ENCODE data around the gene TCHP. TPM values are rescaled to one million over a fixed set of nuclear protein-coding genes. Genes with fewer than 3 reads are reported as not detected.
"Not testable (repeated sequence)": the region's sequence is repeated elsewhere in the genome, so short reads cannot be mapped to it uniquely, and the experiment has no call there.

Gene TCHP
- total RNA-seq, 1 donor from 2014 or later: 20.8 TPM

DNA sequence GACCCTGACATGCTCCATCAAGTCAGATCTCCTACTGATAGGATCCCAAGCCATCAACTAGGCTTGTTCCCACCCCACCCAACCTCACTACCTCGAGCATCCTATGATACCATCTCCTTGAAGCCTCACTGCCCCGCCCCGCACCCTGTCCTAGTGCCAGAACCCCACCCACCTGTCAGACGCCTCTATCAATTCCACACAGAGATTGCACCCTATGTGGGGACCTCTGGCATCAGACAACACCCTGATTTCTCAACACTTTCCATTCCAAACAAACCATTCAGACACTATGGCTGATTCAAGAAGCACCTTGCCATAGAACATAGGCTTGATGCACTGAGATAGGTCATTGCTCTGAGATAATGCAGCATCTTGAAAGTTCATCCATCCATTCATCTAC, 16.6 kb upstream of the TCHP start:
- H3K36me3 Mint-ChIP-seq (ENCODE audit: low read depth, unreplicated experiment): peaks cover 7% of the 10 kb centered on the region
- DNase-seq (ENCODE audit: low spot score): no peak
- no peak overlapping the region for H3K4me3 Mint-ChIP-seq (ENCODE audit: unreplicated experiment)
- TF ChIP-seq, protein P1, sequence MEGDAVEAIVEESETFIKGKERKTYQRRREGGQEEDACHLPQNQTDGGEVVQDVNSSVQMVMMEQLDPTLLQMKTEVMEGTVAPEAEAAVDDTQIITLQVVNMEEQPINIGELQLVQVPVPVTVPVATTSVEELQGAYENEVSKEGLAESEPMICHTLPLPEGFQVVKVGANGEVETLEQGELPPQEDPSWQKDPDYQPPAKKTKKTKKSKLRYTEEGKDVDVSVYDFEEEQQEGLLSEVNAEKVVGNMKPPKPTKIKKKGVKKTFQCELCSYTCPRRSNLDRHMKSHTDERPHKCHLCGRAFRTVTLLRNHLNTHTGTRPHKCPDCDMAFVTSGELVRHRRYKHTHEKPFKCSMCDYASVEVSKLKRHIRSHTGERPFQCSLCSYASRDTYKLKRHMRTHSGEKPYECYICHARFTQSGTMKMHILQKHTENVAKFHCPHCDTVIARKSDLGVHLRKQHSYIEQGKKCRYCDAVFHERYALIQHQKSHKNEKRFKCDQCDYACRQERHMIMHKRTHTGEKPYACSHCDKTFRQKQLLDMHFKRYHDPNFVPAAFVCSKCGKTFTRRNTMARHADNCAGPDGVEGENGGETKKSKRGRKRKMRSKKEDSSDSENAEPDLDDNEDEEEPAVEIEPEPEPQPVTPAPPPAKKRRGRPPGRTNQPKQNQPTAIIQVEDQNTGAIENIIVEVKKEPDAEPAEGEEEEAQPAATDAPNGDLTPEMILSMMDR (IDR thresholded peaks at IDR 0.05; ENCODE audit: unreplicated experiment): no peak
- peak overlapping the region; percentile 70 for H3K27ac Mint-ChIP-seq (ENCODE audit: unreplicated experiment)
- no peaks in the 10 kb centered on the region for H3K9me3 Mint-ChIP-seq (ENCODE audit: unreplicated experiment)
- H3K27me3 Mint-ChIP-seq (ENCODE audit: unreplicated experiment): peaks cover 18% of the 10 kb centered on the region
- peaks cover 53% of the 10 kb centered on the region for H3K4me1 Mint-ChIP-seq (ENCODE audit: unreplicated experiment)

DNA sequence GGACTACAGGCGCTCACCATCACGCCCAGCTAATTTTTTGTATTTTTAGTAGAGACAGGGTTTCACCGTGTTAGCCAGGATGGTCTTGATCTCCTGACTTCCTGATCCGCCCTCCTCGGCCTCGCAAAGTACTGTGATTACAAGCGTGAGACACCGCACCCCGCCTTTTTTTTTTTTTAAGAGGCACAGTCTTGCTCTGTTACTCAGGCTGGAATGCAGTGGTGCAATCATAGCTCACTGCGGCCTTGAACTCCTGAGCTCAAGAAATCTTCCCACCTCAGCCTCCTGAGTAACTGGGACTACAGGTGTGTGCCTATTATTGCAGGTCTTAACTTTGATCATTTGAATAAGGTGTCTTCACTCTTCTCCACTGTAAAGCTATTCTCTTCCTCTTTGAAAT, 14.5 kb upstream of the TCHP start:
- Mint-ChIP-seq H3K9me3 (ENCODE audit: unreplicated experiment) (no peaks in the 10 kb centered on the region), H3K4me3 (ENCODE audit: unreplicated experiment) (no peak overlapping the region), H3K4me1 (ENCODE audit: unreplicated experiment) (peaks cover 45% of the 10 kb centered on the region), H3K27me3 (ENCODE audit: unreplicated experiment) (peaks cover 16% of the 10 kb centered on the region), H3K27ac (ENCODE audit: unreplicated experiment) (no peak overlapping the region), H3K36me3 (ENCODE audit: low read depth, unreplicated experiment) (peaks cover 7% of the 10 kb centered on the region)
- TF ChIP-seq, protein P1 (IDR thresholded peaks at IDR 0.05; ENCODE audit: unreplicated experiment): no peak
- DNase-seq (ENCODE audit: low spot score): no peak

DNA sequence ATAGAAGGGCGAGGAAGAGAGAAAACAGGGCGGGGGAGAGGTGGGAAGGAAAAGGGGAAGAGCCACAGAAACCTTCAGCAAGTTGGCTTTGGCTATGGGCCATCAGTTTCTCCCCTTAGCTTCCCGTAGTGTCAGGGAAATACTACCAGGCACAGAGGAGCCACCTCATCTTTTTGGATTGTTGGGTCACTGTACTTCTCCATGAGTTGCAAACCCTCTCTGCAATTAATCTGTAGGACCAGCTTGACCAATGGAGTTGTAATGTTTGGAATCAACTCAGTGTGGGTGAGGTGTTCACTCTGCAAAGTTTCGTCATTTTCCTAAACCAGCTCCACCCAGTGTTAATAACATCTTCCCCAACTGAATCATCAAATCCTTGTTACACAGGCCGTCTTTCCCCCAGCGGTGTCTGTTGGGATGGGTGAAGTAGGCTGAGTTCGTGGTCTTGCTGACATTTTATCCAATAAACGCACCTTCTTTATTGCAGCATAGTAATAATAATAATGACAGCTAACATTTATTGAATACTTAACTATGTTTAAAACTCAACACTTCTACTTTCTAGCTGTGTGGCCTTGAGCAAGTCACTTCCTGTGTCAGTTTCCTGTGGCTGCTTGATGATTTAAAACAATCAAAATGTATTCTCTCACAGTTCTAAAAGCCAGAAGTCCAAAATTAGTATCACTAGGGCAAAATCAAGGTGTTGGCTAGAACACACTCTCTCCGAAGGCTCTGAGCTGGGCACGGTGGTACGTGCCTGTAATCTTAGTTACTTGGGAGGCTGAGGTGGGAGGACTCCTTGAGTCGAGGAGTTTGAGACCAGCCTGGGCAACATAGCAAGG, 11.7 kb upstream of the TCHP start:
- peaks cover 33% of the 10 kb centered on the region for H3K4me1 Mint-ChIP-seq (ENCODE audit: unreplicated experiment)
- H3K27ac Mint-ChIP-seq (ENCODE audit: unreplicated experiment): peak overlapping the region; percentile 48
- peaks cover 9% of the 10 kb centered on the region for H3K27me3 Mint-ChIP-seq (ENCODE audit: unreplicated experiment)
- DNase-seq (ENCODE audit: low spot score): no peak
- TF ChIP-seq, protein P1 (IDR thresholded peaks at IDR 0.05; ENCODE audit: unreplicated experiment): no peak
- no peaks in the 10 kb centered on the region for H3K36me3 Mint-ChIP-seq (ENCODE audit: low read depth, unreplicated experiment)
- H3K4me3 Mint-ChIP-seq (ENCODE audit: unreplicated experiment): no peak overlapping the region
- no peaks in the 10 kb centered on the region for H3K9me3 Mint-ChIP-seq (ENCODE audit: unreplicated experiment)

DNA sequence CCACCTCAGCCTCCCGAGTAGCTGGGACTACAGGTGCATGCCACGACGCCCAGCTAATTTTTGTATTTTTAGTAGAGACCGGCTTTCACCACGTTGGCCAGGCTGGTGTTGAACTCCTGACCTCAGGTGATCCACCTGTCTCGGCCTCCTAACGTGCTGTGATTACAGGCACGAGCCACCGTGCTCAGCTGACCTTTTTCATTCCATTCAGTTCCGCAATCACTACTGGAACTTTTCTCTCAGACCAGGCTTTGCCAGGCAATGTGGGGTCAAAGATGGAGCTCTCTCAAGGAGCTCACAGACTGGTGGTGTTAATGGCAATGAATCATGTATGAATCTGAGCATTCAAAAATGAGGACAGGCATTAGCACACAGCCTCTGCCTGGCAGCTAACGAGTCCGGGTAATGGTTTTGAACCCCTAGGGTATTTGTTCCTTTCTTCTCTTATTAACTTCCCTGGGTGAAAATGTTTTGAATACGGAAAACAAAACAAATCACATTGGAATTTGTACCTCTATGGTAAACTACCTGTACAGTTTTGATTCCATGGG, 9.4 kb upstream of the TCHP start:
- peaks cover 19% of the 10 kb centered on the region for H3K4me1 Mint-ChIP-seq (ENCODE audit: unreplicated experiment)

DNA sequence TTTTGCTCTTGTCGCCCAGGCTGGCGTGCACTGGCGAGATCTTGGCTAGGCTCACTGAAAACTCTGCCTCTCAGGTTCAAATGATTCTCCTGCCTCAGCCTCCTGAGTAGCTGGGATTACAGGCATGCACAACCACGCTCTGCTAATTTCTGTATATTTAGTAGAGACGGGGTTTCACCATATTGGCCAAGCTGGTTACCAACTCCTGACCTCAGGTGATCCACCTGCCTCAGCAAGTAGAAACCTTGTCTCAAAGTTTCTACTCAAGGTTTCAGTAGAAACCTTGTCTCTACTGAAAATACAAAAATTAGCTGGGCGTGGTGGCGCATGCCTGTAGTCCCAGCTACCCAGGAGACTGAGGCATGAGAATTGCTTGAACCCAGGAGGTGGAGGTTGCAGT, 8.3 kb upstream of the TCHP start:
- H3K27me3 Mint-ChIP-seq (ENCODE audit: unreplicated experiment); H3K27ac Mint-ChIP-seq (ENCODE audit: unreplicated experiment); DNase-seq (ENCODE audit: low spot score); H3K36me3 Mint-ChIP-seq (ENCODE audit: low read depth, unreplicated experiment); H3K9me3 Mint-ChIP-seq (ENCODE audit: unreplicated experiment); H3K4me3 Mint-ChIP-seq (ENCODE audit: unreplicated experiment): not testable (repeated sequence)
- H3K4me1 Mint-ChIP-seq (ENCODE audit: unreplicated experiment): peaks cover 19% of the 10 kb centered on the region

More for the DNA sequence above, 9.4 kb upstream of the TCHP start:
- Mint-ChIP-seq H3K27me3 (ENCODE audit: unreplicated experiment) (peaks cover 2% of the 10 kb centered on the region), H3K9me3 (ENCODE audit: unreplicated experiment) (no peaks in the 10 kb centered on the region), H3K4me3 (ENCODE audit: unreplicated experiment) (no peak overlapping the region), H3K36me3 (ENCODE audit: low read depth, unreplicated experiment) (no peaks in the 10 kb centered on the region), H3K27ac (ENCODE audit: unreplicated experiment) (no peak overlapping the region)
- DNase-seq (ENCODE audit: low spot score): no peak
- TF ChIP-seq, protein P1 (IDR thresholded peaks at IDR 0.05; ENCODE audit: unreplicated experiment): no peak
